Thoracic aorta (tissue), 2 donors: ENCODE data around the gene TNS3. TPM values are rescaled to one million over a fixed set of nuclear protein-coding genes. Genes with fewer than 3 reads are reported as not detected.

Experiments
- ATAC-seq: fragments of 150-250 bp; one replicate; pipeline ENCODE4 v1.8.0; 2017; ENCODE audit warnings: low read depth; ENCODE audit not compliant: insufficient number of reproducible peaks, low FRiP score
- DNase-seq: peaks from one replicate; pipeline ENCODE4 v3.0.0-alpha.2; 2020; ENCODE audit warnings: low spot score
- H3K27ac ChIP-seq, 2 donors: fragments of 200-600 bp; sonication (generic); 1 replicate in 1 of 2; 2 replicates in 1 of 2; pipeline ENCODE4 v1.5.1; 2016; ENCODE audit warnings: mild to moderate bottlenecking in 2 of 2, moderate library complexity in 2 of 2
- H3K27me3 ChIP-seq: fragments of 200-600 bp; sonication (generic); replicated peaks from 2 replicates; pipeline ENCODE4 v1.6.0; 2016; ENCODE audit warnings: mild to moderate bottlenecking; ENCODE audit not compliant: insufficient read depth
- H3K36me3 ChIP-seq: fragments of 200-600 bp; sonication (generic); one replicate; pipeline ENCODE4 v1.5.1; 2016
- H3K4me1 ChIP-seq, 2 donors: fragments of 200-600 bp; sonication (generic); 1 replicate in 1 of 2; 2 replicates in 1 of 2; pipeline versions ENCODE4 v1.5.1 to v1.6.0; 2016; ENCODE audit warnings: low read depth in 2 of 2, mild to moderate bottlenecking in 1 of 2; ENCODE audit not compliant: control insufficient read depth in 1 of 2
- H3K4me3 ChIP-seq: fragments of 200-600 bp; sonication (generic); 2 replicates; pipeline ENCODE4 v1.5.1; 2016; ENCODE audit warnings: mild to moderate bottlenecking
- H3K9me3 ChIP-seq: fragments of 200-600 bp; sonication (generic); 2 replicates; pipeline ENCODE4 v1.5.1; 2016
- total RNA-seq, 2 donors: library from RNA; depleted of rRNA; stranded (reverse); fragments of >200 nt; gene quantifications; one replicate each; pipeline versions ENCODE4 v1.1.0 to v1.2.3, GENCODE V29; 2016
- TF ChIP-seq, protein P1 (sequence below): fragments of 200-600 bp; sonication (generic); IDR thresholded peaks from one replicate; pipeline ENCODE4 v1.5.1; 2019; ENCODE audit warnings: antibody characterized with exemption

The TNS3 gene
- total RNA-seq, 2 donors from 2014 or later = 138 to 151 TPM

- Histone ChIP-seq H3K4me1 (peaks cover 6 to 13% of the 10 kb centered on the region in 2 donors), H3K27me3 (no peaks in the 10 kb centered on the region), H3K36me3 (peaks cover 27% of the 10 kb centered on the region), H3K4me3 (no peak overlapping the region), H3K9me3 (no peaks in the 10 kb centered on the region), H3K27ac (no peak overlapping the region)
- ATAC-seq (no peak), DNase-seq (no peak)
- TF ChIP-seq, protein P1, sequence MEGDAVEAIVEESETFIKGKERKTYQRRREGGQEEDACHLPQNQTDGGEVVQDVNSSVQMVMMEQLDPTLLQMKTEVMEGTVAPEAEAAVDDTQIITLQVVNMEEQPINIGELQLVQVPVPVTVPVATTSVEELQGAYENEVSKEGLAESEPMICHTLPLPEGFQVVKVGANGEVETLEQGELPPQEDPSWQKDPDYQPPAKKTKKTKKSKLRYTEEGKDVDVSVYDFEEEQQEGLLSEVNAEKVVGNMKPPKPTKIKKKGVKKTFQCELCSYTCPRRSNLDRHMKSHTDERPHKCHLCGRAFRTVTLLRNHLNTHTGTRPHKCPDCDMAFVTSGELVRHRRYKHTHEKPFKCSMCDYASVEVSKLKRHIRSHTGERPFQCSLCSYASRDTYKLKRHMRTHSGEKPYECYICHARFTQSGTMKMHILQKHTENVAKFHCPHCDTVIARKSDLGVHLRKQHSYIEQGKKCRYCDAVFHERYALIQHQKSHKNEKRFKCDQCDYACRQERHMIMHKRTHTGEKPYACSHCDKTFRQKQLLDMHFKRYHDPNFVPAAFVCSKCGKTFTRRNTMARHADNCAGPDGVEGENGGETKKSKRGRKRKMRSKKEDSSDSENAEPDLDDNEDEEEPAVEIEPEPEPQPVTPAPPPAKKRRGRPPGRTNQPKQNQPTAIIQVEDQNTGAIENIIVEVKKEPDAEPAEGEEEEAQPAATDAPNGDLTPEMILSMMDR = no peak
Measured at GRCh38 chr7:47389171-47389922, 192.6 kb downstream of the TNS3 start.

- TF ChIP-seq, protein P1 = no peak
Measured at GRCh38 chr7:47387506-47387905, 194.4 kb downstream of the TNS3 start.

GRCh38 chr7:47386273-47386835 is 195.6 kb downstream of the TNS3 start:
- TF ChIP-seq, protein P1 = no peak
- H3K27me3 ChIP-seq = no peaks in the 10 kb centered on the region
- no peak overlapping the region for H3K4me3 ChIP-seq
- DNase-seq (no peak), ATAC-seq (no peak)
- no peak overlapping the region for H3K27ac ChIP-seq
- H3K36me3 ChIP-seq = peaks cover 22% of the 10 kb centered on the region
- no peaks in the 10 kb centered on the region for H3K9me3 ChIP-seq
- no peaks in the 10 kb centered on the region for H3K4me1 ChIP-seq

More at GRCh38 chr7:47387506-47387905, 194.4 kb downstream of the TNS3 start:
- H3K4me1 ChIP-seq = peaks cover 0 to 6% of the 10 kb centered on the region in 2 donors
- no peaks in the 10 kb centered on the region for H3K9me3 ChIP-seq
- no peak for DNase-seq
- peaks cover 22% of the 10 kb centered on the region for H3K36me3 ChIP-seq
- no peaks in the 10 kb centered on the region for H3K27me3 ChIP-seq
- no peak overlapping the region for H3K4me3 ChIP-seq
- ATAC-seq = no peak
- no peak overlapping the region for H3K27ac ChIP-seq

- no peak overlapping the region for H3K27ac ChIP-seq
- H3K27me3 ChIP-seq = no peaks in the 10 kb centered on the region
- peaks cover 0 to 7% of the 10 kb centered on the region in 2 donors for H3K4me1 ChIP-seq
- ATAC-seq = no peak
- TF ChIP-seq, protein P1 = no peak
- no peak for DNase-seq
- no peaks in the 10 kb centered on the region for H3K9me3 ChIP-seq
- H3K4me3 ChIP-seq = no peak overlapping the region
- H3K36me3 ChIP-seq = peaks cover 17% of the 10 kb centered on the region
Measured at GRCh38 chr7:47385536-47386125, 196.3 kb downstream of the TNS3 start.

DNA sequence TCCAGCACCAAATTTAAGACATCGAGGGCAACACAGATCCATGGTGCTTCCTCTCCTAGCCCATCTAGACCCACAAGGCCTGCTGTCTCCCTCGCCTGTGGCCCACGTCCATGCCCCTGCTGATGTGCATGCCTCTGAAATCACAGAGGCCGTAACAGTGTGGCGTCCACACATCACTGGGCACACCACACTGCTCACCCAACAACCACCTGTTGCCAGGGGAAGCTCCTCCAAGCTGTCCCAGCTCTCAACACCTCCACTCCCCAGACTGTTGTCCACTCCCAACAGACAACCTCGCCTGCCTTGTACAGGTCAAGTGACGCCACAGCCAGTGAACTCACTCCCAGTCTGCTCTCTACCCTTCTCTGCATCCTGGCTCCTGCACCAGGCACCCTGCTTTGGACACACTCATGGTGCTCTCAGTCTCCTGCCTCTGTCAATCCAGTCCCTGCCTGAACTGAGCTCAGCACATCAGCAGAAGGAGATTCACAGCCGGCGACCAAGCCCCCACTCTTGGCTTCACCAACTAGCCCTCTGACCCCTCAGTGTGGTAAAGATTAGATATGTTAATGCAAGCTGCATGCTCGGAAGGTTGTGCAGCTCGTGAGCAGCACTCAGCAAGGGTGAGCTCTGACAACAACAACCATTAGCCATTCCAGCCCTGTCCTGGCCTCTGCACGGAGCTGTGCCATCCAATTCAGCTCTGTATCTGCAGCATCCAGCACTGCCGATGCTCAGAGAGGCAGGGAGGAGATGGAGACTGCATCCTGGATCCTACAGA is 197.0 kb downstream of the TNS3 start:
- Histone ChIP-seq H3K36me3 (peaks cover 13% of the 10 kb centered on the region), H3K27ac (no peak overlapping the region), H3K9me3 (no peaks in the 10 kb centered on the region), H3K27me3 (no peaks in the 10 kb centered on the region), H3K4me3 (no peak overlapping the region), H3K4me1 (peaks cover 5 to 13% of the 10 kb centered on the region in 2 donors)
- ATAC-seq (no peak), DNase-seq (no peak)
- TF ChIP-seq, protein P1 = no peak
